ENCODE data around the gene CPXM2. TPM values are rescaled to one million over a fixed set of nuclear protein-coding genes. Genes with fewer than 3 reads are reported as not detected.
"Not testable (repeated sequence)": the region's sequence is repeated elsewhere in the genome, so short reads cannot be mapped to it uniquely, and the experiment has no call there.

CPXM2 gene
- total and polyA plus RNA-seq, 5 experiments from 2014 or later, result not detected

DNA sequence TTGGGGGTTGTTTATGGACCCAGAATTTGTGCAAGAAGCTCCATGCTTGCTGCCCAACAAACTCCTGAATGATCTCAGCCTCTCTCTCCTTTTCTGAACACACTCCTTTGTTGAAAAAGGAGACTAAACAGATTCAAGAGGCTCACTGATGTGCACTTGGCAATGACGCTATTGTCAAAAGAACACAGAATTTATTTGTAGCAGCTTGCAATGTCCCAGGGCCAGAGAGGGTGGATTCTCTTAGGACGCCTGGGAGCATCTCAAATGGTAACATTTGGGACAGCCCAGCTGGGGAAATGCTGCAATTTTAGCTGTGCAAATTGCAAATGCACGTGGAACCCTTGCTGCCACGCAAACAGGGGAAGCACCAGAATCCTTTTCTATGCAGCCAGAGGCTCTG, 145.5 kb downstream of the CPXM2 start:
- Mint-ChIP-seq H3K4me3 (no peak overlapping the region), H3K27me3 (peaks cover 2 to 27% (median 2%) of the 10 kb centered on the region in 5 donors), H3K36me3 (no peaks in the 10 kb centered on the region), H3K4me1 (peaks cover 0 to 5% (median 0%) of the 10 kb centered on the region in 4 donors), H3K9me3 (peaks cover 0 to 3% (median 0%) of the 10 kb centered on the region in 9 donors), H3K27ac (no peak overlapping the region)
- no peak for DNase-seq
- POLR2A ChIA-PET, result no interaction called here
- ATAC-seq, result no peak

DNA sequence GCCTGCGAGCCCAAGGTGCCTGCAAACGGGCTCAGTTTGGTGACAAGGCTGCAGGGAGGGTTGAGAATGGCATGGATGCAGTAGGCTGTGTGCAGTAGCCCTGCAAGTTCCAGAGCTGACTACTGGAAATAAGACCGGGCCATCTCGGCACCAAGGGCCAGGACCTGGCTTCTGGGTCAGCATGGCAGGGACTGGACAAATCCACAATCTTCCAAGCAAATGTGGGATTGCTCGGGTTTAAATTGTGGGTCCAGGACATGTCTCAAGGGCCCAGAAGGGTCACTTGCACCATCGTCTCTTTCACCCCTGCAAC, 147.4 kb downstream of the CPXM2 start:
- no peak overlapping the region for H3K27ac Mint-ChIP-seq
- H3K27me3 Mint-ChIP-seq, result peaks cover 0 to 28% (median 2%) of the 10 kb centered on the region in 5 donors
- POLR2A ChIA-PET, result no interaction called here
- DNase-seq, result no peak
- H3K36me3 Mint-ChIP-seq, result no peaks in the 10 kb centered on the region
- ATAC-seq, result no peak
- H3K4me3 Mint-ChIP-seq, result no peak overlapping the region
- no peaks in the 10 kb centered on the region for H3K9me3 Mint-ChIP-seq
- H3K4me1 Mint-ChIP-seq, result peaks cover 0 to 2% (median 0%) of the 10 kb centered on the region in 4 donors

DNA sequence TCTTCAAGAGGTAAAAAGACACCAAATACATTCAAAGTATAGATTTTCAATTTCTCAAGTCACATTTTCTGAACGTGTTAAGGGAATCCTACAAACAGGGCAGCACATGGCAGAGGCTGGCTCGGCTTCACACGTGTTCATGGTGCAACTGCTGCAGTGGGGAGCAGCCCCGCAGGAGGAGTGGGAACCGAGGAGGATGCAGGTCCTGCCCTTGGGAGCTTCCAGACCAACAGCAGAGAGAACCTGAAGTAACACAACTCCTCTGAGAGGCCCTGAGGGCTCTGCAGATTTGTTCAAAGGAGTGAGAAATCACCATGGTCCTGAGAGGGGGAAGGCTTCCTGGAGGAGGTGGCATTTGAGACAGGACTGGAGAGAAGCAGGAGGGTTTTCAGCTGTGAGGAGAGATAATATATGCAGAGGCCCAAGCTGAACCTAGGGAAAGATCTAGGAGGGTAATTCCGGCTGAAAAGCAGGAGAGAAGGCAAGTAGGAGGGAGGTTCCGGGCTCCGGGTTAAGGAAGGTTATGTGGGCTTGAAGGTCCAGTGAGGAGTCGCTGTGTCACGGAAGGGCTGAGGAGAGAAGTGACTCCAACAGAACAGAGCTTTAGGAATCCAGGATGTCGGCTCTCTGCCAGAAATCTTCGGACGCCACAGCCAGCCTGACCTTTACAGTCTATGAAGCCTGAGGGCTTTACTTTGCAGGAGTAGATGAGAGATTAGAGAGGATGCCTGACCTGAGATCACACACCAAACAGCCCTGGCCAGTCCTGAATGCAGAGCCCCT, 148.0 kb downstream of the CPXM2 start:
- Mint-ChIP-seq H3K27ac (peak overlapping the region in 1 of 10 donors; percentile 40), H3K4me3 (no peak overlapping the region), H3K4me1 (peaks cover 0 to 2% (median 0%) of the 10 kb centered on the region in 4 donors), H3K27me3 (peaks cover 0 to 28% (median 2%) of the 10 kb centered on the region in 5 donors), H3K9me3 (peaks cover 0 to 4% (median 0%) of the 10 kb centered on the region in 9 donors), H3K36me3 (peaks cover 0 to 4% (median 0%) of the 10 kb centered on the region in 3 donors)
- DNase-seq (no peak), ATAC-seq (no peak)
- POLR2A ChIA-PET, result no interaction called here

DNA sequence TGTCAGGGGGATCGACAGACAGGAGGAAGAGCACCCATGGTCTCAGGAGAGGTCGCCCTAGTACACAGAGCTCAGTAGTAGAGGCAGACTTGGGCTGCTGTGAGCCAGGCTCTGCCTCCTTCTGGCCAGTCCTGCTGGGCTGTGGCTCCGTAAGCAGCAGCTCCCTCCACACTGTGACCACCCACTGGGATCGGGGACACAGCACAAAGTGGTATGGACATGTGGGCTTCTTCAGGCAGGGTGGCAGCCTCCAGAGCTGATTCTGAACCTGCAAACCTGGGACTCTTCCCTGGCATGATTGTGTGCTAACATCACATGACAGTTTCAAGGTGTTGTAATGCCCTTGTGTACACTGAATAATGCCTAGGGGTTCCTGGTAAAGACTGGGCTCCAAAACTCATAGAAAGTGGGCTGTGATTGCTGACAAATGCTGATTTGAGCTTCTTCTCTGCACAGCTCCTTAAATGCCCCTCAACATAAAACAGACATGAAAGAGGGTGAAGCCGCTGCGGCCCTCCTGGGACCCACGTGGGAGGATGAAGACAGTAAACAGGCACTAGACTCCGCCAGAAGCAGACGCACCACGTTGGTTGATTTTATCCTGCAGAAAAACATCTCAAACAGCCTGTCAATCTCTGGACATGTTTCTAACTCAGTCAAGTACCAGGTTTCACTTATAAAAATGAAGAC, 148.7 kb downstream of the CPXM2 start:
- Mint-ChIP-seq H3K36me3 (peaks cover 0 to 6% (median 0%) of the 10 kb centered on the region in 3 donors), H3K4me3 (no peak overlapping the region), H3K4me1 (peaks cover 0 to 2% (median 0%) of the 10 kb centered on the region in 4 donors), H3K9me3 (peaks cover 0 to 5% (median 0%) of the 10 kb centered on the region in 9 donors), H3K27me3 (peaks cover 0 to 28% (median 2%) of the 10 kb centered on the region in 5 donors), H3K27ac (no peak overlapping the region)
- no peak for ATAC-seq
- POLR2A ChIA-PET, result no interaction called here
- no peak for DNase-seq

DNA sequence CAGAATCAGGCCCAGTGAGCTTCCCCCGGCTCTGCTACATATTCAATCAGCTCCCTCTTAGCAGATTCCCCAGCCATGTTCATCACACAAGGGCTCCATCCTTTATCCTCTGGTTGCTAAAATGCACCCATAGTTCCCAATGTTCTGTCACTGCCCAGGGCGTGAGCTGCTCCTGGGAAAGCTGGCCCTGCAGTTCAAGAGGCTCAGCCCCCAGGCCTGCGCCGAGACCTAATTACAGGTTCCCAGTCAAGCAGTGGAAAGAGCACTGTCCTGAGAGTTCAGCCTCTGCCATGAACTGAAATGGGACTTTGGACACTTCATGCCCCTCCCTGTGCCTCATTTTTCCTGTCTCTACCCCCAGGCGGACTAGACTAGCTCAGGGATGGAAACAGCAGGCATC, 149.9 kb downstream of the CPXM2 start:
- H3K36me3 Mint-ChIP-seq, result peaks cover 0 to 6% (median 0%) of the 10 kb centered on the region in 3 donors
- H3K4me1 Mint-ChIP-seq, result peaks cover 0 to 2% (median 0%) of the 10 kb centered on the region in 4 donors
- ATAC-seq (no peak), DNase-seq (no peak)
- no peak overlapping the region for H3K27ac Mint-ChIP-seq
- H3K9me3 Mint-ChIP-seq, result peaks cover 0 to 7% (median 0%) of the 10 kb centered on the region in 9 donors
- POLR2A ChIA-PET, result no interaction called here
- peaks cover 0 to 28% (median 2%) of the 10 kb centered on the region in 5 donors for H3K27me3 Mint-ChIP-seq
- H3K4me3 Mint-ChIP-seq, result no peak overlapping the region

DNA sequence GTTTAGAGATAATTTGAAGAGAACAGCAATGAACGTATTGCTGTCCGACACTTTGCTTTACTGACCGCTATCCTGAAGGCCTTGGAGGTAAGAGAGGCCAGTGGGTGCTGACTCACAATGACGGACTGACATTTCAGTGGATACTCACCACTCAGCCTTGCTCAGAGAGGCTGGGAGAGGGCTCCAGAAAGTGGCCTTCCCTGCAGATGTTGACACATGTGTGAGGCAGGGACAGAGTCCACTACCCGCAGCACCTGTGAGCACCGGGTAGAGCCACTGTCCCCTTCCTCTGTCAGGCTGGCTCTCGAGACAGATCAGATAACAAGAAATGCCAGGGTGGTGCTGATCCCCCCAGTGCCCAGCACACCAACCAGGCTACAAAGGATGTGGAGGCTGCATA, 150.5 kb downstream of the CPXM2 start:
- ATAC-seq (no peak), DNase-seq (no peak)
- POLR2A ChIA-PET, result no interaction called here
- H3K36me3 Mint-ChIP-seq, result peaks cover 0 to 6% (median 0%) of the 10 kb centered on the region in 3 donors
- H3K27me3 Mint-ChIP-seq, result peaks cover 0 to 28% (median 2%) of the 10 kb centered on the region in 5 donors
- no peak overlapping the region for H3K4me3 Mint-ChIP-seq
- H3K9me3 Mint-ChIP-seq, result peaks cover 0 to 8% (median 0%) of the 10 kb centered on the region in 9 donors
- H3K27ac Mint-ChIP-seq, result no peak overlapping the region
- H3K4me1 Mint-ChIP-seq, result peaks cover 0 to 2% (median 0%) of the 10 kb centered on the region in 4 donors

DNA sequence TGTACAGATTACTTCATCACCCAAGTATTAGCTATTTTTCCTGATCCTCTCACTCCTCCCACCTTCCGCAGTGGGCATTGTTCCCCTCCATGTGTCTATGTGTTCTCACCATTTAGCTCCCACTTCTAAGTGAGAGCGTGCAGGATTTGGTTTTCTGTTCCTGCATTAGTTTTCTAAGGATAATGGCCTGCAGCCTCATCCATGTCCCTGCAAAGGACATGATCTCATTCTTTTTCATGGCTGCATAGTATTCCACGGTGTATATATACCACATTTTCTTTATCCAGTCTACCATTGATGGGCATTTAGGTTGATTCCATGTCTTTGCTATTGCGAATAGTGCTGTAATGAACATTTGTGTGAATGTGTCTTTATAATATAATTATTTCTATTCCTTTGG, 154.7 kb downstream of the CPXM2 start:
- H3K4me3 Mint-ChIP-seq, H3K36me3 Mint-ChIP-seq, ATAC-seq, H3K4me1 Mint-ChIP-seq, H3K27ac Mint-ChIP-seq, H3K9me3 Mint-ChIP-seq, POLR2A ChIA-PET, DNase-seq: not testable (repeated sequence)
- peaks cover 0 to 10% (median 2%) of the 10 kb centered on the region in 5 donors for H3K27me3 Mint-ChIP-seq

DNA sequence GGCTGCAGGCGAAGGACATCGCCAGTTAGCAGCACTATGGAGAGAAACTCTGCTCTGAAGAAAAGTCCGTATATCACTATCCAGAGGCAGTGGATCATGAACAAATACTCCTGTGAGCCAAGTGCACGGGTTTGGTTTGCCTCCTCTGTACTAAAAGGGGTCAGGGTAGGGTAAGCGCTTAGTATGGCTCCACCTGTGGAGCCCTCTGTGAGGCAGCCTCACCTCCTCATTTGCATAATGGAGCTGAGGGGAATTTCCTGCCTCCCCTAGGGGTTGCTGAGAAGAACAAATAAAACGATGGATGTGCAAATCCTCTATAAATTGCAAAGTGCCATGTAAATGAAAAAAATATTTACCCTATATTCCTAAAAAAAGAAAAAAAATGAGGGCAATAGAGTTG, 162.1 kb downstream of the CPXM2 start:
- no peak for ATAC-seq

DNA sequence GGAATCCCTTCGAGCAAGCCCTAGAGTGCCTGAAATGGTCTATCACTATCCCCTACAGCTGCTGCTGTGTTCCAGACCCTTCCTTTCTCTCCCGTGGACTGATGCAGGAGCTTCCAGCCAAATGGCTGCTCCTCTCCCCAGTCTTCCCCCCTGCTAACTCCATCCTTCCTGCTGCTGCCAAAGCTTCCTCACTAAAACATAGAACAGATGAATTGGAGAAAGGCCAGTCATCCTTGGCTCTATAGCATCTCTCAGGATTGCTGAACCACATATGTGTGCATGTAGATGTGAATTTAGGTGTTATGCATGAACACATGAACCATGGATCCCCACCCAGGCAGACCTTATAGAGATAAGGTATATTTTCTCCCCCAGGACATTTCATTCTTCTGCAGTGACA, 164.8 kb downstream of the CPXM2 start:
- Mint-ChIP-seq H3K4me3 (no peak overlapping the region), H3K36me3 (no peaks in the 10 kb centered on the region), H3K27ac (no peak overlapping the region), H3K27me3 (peaks cover 0 to 22% (median 7%) of the 10 kb centered on the region in 5 donors), H3K9me3 (peaks cover 0 to 13% (median 2%) of the 10 kb centered on the region in 9 donors), H3K4me1 (peaks cover 0 to 2% (median 0%) of the 10 kb centered on the region in 4 donors)
- ATAC-seq (no peak), DNase-seq (no peak)
- POLR2A ChIA-PET, result no interaction called here

More for the DNA sequence above, 162.1 kb downstream of the CPXM2 start:
- no peak overlapping the region for H3K27ac Mint-ChIP-seq
- H3K36me3 Mint-ChIP-seq, result no peaks in the 10 kb centered on the region
- H3K4me1 Mint-ChIP-seq, result peaks cover 0 to 2% (median 0%) of the 10 kb centered on the region in 4 donors
- no peak overlapping the region for H3K4me3 Mint-ChIP-seq
- peaks cover 0 to 13% (median 3%) of the 10 kb centered on the region in 9 donors for H3K9me3 Mint-ChIP-seq
- POLR2A ChIA-PET, result no interaction called here
- H3K27me3 Mint-ChIP-seq, result peaks cover 0 to 15% (median 7%) of the 10 kb centered on the region in 5 donors
- DNase-seq, result no peak

DNA sequence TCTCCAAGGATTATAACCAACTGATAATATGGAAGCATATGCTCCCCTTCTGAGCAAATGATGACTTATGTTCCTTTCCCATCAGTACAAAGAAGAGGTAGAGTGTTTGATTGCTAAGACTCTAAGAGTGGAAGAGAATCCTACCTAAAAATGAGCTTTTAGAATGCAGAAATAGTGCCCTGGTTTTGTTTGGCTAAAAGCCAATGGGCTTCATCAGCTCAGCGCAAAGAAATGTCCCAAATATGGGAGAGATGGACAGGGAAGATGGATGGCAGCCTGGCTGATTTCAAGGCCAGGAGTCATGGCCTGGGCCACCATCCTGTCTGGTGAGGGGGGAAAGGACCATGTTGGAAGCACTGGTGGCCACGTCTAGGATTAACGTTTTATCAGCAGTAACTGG, 165.2 kb downstream of the CPXM2 start:
- DNase-seq, result no peak
- H3K27me3 Mint-ChIP-seq, result peaks cover 0 to 27% (median 7%) of the 10 kb centered on the region in 5 donors
- H3K9me3 Mint-ChIP-seq, result peaks cover 0 to 13% (median 2%) of the 10 kb centered on the region in 9 donors
- peaks cover 0 to 2% (median 0%) of the 10 kb centered on the region in 4 donors for H3K4me1 Mint-ChIP-seq
- no peak overlapping the region for H3K27ac Mint-ChIP-seq
- no peak overlapping the region for H3K4me3 Mint-ChIP-seq
- ATAC-seq, result no peak
- POLR2A ChIA-PET, result no interaction called here
- no peaks in the 10 kb centered on the region for H3K36me3 Mint-ChIP-seq

DNA sequence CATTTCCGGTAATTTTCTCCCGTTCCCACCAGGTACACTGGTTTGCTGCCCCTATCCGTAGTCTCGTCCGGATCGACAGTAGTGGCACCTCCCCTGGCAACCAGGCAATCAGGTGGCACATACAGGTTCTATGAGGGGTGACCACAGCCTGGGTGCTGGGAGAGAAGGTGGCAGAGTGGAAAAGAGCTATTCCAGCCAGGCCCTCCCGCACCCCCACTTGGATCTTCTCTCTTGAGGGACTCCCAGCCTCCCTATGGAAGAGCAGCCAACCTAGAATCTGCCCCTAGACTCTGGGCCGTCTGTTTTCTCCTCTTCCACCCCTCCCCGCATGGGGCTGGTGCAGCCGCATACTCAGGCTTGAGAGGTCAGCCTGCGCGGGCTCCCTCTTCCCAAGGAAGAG, 166.9 kb downstream of the CPXM2 start:
- ATAC-seq (no peak), DNase-seq (no peak)
- H3K27me3 Mint-ChIP-seq, result peaks cover 0 to 28% (median 7%) of the 10 kb centered on the region in 5 donors
- no peak overlapping the region for H3K27ac Mint-ChIP-seq
- peaks cover 0 to 2% (median 0%) of the 10 kb centered on the region in 4 donors for H3K4me1 Mint-ChIP-seq
- no peaks in the 10 kb centered on the region for H3K36me3 Mint-ChIP-seq
- H3K4me3 Mint-ChIP-seq, result no peak overlapping the region
- POLR2A ChIA-PET, result no interaction called here
- peaks cover 0 to 13% (median 0%) of the 10 kb centered on the region in 9 donors for H3K9me3 Mint-ChIP-seq

DNA sequence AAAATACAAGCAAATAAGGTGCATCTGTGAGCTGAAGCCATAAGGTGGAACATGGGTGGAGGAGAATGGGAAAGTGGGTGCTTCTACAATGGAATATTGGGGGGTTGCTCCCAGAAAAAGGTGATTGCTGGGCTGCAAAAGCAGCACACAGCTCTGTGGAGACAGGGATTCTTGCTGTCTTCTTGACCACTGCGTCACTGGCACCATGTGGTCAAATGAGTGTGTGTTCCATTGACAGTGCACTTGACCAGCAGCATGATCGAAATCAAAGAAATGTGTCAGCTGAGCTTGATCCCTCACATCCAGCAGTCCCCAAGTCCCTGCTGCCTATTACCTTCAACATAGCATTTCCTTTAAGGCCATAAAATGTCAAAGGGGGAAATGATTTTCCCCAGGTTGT, 169.3 kb downstream of the CPXM2 start:
- POLR2A ChIA-PET, result no interaction called here
- Mint-ChIP-seq H3K27me3 (peaks cover 0 to 25% (median 3%) of the 10 kb centered on the region in 5 donors), H3K9me3 (peaks cover 0 to 8% (median 0%) of the 10 kb centered on the region in 9 donors), H3K27ac (no peak overlapping the region), H3K4me3 (no peak overlapping the region), H3K36me3 (no peaks in the 10 kb centered on the region), H3K4me1 (peaks cover 0 to 2% (median 0%) of the 10 kb centered on the region in 4 donors)
- DNase-seq, result no peak
- ATAC-seq, result no peak

DNA sequence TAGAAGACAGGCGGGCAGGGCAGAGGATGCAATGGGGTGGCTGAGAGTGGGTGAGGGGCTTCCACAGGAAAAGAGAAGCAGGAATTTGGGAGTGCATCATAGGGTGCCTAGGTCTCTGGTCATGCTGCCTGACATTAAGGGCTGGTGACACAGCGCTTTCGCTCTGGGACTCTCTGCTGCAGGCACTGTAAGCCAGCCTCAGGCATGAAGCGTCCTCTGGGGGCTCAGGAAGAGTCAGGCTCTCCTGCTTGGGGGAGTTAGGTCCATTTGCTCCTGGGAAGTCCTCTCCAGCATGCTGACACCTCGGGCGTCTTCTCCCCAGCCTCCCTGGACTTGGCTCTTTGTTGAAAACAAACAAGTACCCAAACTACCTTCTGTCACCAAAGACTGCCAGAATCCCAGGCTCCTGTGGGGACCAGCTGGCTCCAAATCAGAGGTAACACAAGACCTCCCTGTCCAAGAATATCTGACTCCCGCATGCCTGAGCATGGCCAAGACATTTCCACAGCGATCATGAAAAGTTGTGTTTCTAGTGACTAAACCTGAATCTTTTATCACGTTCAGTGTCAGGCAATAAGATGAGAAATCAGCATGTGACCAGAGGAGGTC, 170.1 kb downstream of the CPXM2 start:
- no peak overlapping the region for H3K27ac Mint-ChIP-seq
- H3K4me1 Mint-ChIP-seq, result no peaks in the 10 kb centered on the region
- H3K9me3 Mint-ChIP-seq, result peaks cover 0 to 3% (median 0%) of the 10 kb centered on the region in 9 donors
- H3K4me3 Mint-ChIP-seq, result no peak overlapping the region
- ATAC-seq (no peak), DNase-seq (no peak)
- no peaks in the 10 kb centered on the region for H3K36me3 Mint-ChIP-seq
- H3K27me3 Mint-ChIP-seq, result peaks cover 0 to 19% (median 4%) of the 10 kb centered on the region in 5 donors
- POLR2A ChIA-PET, result no interaction called here

All from naive thymus-derived CD8-positive, alpha-beta T cell (primary cell).